Activated T-helper 1 cell treated with anti-CD3 and anti-CD28 coated beads, Interleukin-2, amount 50 U/mL, for 16 hours (primary cell): ENCODE results near the gene TBC1D20.

ENCODE experiments used
- DNase-seq, 2 donors: peaks; one replicate each; pipeline ENCODE4 v3.0.0-alpha.2; 2020; ENCODE audit warnings: low read depth in 1 of 2, low spot score in 1 of 2

TBC1D20 gene

DNA sequence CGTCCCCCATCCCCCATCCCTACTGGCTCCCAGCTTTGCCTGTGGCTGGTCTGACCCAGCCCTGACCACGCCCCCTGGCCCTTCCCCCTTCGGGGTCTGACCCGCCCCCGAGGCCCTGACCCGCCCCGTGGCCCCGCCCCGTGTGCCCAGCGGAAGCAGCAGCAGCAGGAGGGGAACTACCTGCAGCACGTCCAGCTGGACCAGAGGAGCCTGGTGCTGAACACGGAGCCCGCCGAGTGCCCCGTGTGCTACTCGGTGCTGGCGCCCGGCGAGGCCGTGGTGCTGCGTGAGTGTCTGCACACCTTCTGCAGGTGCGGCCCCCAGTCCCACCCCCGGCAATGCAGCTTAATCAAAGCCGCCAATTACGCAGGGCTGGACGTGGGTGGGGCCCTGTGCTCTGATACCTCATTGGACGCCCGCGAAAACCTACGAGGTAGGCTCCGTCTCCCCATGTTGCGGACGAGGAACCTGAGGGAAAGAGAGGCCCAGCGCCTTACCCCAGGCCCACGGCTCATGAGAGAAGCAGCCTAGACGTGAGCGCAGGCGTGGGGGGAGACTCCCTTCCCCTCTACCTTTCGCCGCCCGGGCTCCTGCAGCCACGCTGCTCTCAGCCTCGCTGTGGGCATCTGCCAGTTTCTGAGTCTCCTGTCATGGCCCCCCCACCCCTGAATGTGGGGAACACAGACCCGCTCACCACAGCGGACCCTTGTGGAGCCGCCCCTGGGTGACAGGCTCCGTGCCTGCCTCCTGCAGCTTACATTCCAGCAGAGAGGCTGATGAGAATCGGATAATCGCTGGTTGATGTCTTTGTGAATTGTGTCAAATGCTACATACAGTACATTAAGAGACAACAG lies 41.4 kb downstream of the TBC1D20 start:
- no peak for DNase-seq

DNA sequence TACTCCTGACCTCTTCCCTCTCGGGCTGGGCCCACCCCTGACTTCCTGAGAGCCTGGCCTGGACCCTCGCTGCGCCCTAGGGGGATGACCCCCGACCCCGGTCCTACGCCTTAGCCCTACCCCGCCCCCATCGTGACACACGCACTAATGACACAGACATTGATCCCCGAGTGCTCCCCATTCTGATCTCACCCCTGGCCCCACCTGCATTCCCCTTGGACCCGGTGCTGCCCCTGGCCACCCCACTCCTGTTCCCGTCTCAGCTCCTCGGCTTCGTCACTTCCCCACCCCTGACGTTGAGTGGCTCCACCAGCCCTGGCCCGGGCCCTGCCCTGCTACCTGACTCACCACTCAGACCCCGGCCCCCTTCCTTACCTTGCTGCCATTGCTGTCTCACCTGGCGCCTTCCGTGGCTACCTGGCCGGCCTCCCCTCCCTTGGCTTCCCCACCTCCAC lies 42.1 kb downstream of the TBC1D20 start:
- DNase-seq, result no peak

DNA sequence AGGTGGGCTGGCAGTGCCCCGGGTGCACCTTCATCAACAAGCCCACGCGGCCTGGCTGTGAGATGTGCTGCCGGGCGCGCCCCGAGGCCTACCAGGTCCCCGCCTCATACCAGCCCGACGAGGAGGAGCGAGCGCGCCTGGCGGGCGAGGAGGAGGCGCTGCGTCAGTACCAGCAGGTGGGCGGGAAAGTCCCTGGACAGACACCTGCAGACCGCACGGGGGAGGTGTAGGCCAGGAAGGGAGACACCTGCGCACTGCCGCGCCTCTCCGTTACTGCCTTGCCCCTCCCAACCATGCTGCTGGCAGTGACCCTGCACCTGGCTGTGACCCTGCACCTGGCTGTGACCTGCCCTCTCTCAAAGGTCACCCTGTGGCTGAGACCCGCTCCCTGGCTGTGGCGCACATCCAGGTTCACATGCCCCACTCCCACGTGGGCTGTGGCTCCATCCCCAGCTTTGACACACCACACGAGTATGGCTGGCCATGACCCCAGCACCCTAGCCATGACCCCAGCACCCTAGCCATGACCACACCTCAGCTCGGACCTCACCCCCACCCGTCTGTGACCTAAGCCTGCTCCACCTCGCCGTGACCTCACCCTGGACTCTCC lies 42.7 kb downstream of the TBC1D20 start:
- no peak for DNase-seq

DNA sequence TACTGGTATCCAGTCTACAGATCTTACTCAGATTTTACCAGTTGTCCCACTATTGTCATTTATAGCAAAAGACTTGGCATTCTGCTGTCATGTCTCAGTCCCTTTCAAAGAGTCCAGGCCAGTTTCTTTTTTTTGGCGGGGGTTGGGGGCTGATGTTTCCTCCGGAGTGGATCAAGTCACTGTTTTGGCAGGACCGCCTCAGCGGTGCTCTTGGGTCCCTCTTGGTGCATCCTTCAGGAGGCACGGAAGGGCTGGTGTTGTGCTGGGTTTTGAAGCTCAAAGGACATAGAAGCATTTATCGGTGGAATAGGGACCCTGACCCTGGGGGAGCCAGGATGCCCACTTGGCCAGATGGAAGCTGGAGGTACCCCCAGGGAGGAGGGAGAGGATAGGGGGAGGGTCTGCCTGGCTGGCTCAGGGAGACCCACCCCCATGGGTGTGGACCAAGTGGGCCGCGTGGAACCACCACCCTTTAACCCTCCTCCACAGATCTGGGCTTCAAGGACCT lies 43.4 kb downstream of the TBC1D20 start:
- DNase-seq, result no peak

GRCh38 chr20:417801-418342 lies 44.5 kb downstream of the TBC1D20 start:
- DNase-seq, result no peak

- DNase-seq, result no peak
These were observed 45.2 kb downstream of the TBC1D20 start for GRCh38 chr20:416950-417800.

DNA sequence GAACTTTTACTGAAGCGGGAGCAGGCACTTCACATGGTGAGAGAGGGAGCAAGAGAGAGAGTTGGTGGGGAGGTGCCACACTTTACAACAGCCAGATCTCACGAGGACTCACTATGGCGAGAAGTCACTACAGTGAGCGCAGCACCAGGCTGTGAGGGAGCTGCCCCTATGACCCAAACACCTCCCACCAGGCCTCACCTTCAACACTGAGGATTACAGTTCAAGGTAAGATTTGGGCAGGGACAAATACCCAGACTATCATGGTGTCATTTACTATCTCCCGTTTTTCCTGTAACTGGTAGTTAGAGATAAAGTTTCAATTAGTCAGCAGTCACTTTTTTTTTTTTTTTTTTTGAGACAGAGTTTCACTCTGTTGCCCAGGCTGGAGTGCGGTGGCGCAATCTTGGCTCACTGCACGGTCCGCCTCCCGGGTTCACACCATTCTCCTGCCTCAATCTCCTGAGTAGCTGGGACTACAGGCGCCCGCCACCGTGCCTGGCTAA lies 46.5 kb downstream of the TBC1D20 start:
- DNase-seq, result no peak

GRCh38 chr20:414161-414560 lies 48.2 kb downstream of the TBC1D20 start:
- no peak for DNase-seq

- DNase-seq, result no peak
These were observed 50.3 kb downstream of the TBC1D20 start for GRCh38 chr20:412081-412480.

- DNase-seq, result no peak
These were observed 52.4 kb downstream of the TBC1D20 start for GRCh38 chr20:409697-410559.

DNA sequence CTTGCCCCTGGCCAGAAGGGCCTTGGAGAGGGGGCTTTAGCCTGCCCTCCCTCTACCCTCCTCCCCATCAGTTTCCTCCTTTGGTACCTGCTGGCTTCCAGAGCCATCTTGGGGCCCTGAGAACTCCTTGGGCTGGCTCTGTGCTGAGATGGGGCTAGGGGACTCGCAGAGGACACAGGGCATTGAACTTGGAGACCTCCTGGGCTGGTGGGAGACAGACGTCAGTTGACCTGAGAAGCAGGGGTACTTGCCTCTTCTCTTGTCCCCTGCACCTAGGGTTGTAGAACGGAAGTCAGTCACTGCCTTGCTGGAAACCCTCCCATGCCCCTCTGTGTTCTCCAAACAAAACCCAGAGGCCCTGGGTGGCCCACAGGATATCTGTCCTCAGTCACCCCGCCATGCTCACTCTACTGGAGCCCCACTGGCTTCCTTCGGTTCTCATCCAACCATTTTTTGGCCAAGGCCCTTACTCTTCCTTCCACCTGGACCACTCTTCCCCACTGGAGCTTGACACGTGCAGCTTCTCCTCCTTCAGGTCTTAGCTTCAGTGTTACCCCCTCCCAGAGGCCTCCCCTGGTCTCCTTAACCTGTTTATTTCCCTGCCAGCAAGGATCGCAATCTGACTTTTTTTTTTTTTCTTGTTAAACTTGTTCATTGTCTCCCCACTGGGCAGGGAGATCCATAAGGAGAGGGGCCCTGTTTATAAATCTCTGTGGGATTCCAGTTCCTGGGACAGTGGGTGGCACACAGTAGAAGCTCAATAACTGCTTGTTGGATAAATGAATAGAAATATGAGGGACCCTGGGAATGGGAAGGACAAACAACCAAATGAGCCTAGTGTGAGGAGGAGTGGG lies 53.3 kb downstream of the TBC1D20 start:
- DNase-seq, result no peak

- peak; percentile 75 to 83 for DNase-seq
These were observed 54.1 kb downstream of the TBC1D20 start, which contains the start of gene RBCK1 for GRCh38 chr20:407953-408842. RBCK1 (plus strand) TSS chr20:408299; CDS start chr20:408758, 459 bp downstream.

- DNase-seq, result peak; percentile 40
These were observed 55.0 kb downstream of the TBC1D20 start for GRCh38 chr20:407133-407952.

DNA sequence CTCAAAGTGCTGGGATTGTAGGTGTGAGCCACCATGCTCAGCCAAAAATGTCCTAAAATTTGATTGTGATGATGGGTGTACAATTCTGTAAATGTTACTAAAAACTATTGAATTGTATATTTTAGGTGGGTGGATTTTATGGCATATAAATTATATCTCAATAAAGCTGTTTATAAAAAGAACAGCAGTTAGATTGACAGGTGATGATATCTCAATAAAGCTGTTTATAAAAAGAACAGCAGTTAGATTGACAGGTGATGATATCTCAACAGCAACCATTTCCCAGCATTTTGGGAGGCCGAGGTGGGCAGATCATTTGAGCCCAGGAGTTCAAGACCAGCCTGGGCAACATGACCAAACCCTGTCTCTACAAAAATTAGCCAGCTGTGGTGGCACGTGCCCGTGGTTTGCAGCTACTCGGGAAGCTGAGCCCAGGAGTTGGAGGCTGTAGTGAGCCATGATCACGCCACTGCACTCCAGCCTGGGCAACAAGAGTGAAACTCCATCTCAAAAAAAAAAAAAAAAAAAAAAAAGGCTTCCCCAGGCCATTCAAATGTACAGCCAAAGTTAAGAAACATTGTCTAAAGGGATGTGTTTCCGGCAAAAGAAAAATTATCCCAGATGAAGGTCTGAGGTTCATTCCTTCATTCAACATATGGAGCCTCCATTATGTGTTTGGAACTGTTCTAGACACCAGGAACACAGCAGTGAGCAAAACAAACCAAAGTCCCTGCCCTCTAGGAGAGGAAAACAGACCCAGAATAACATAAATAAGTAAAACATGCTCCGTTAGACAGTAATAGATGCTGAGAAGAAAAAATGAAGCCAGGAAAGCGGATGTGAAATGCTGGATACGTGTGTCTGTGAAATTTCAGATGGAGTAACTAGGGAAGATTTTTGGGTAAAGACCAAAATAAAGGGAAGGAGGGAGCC lies 55.9 kb downstream of the TBC1D20 start:
- no peak for DNase-seq

DNA sequence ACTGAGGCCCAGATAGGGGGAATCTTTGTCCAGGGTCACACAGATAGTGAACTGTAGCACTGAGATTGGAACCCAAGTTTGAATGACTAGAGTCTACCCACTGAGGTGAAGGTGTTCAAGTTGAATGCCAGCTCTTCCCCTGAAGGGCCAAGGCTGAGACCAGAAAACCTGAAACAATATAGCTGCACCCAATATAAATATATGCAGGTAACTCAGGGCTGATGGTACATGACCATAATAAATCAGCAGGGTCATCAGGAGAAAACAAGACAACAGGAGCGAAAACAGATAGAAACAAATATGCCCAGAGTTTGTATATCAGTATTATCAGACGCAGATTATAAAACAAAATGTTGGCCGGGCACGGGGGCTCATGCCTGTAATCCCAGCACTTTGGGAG lies 58.2 kb downstream of the TBC1D20 start:
- DNase-seq, result no peak

GRCh38 chr20:403582-403957 lies 58.8 kb downstream of the TBC1D20 start:
- no peak for DNase-seq
